Smooth muscle cell of the brain vasculature (primary cell): ENCODE data around the gene OTOGL.
A peak's percentile ranks its signal among the peaks of the same experiment; 100 is the strongest.

Experiments used
- DNase-seq: peaks from one replicate; pipeline ENCODE4 v3.0.0-alpha.2; 2012; ENCODE audit warnings: low read depth, low spot score

Gene OTOGL

DNA sequence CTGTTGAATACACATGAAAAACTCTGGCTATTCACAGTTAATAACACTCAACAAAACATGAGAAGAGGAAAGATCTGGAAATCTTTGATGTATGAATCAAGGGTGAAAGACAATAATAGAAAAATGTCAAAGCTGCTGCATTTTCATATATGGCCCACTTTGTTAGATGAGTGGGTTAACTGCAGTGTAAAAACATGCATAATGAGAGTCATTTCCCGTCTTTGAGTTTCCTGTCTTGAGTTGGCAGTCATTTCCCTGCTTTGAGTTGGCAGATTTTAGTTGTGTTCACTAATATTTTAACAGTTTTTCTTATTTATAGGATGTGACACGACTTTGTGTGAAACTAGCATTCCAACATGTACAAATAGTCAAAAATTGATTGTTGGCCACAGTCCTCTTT is 256.8 kb downstream of the OTOGL start:
- DNase-seq = no peak

DNA sequence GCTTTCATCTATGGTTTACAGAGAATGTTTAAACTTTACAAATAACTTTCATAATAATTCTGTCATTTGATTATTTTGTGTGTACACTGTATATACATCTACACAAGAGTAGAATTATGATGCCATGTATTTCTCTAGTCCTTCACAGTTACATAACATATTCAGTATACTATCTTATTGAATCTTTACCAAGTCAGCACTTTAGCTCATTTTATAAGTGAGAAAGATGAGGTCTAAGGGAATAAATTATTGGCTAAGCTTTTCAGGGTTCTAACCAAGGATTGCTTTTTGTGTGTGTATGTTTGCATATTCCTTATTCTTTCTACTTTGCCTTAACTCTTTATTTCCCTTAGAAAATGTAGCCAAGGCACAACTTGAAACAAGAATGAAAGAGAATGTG is 260.4 kb downstream of the OTOGL start:
- no peak for DNase-seq

DNA sequence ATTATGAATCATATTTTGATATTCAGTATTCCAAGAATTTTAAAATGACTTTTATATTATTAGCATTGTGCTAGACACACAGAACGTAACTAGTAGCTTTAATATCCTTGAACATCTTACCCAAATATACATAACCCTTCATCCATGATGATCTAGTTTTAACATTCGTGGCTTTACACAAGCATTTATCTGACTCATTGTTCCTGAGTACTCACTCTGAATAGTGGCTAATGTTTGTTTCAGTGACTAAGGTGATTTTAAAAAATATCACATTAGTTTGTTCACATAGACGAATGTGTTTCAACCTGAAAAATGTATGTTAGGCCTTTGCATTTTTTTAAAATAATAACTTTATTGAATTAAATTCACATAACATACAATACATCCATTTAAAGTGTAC is 264.7 kb downstream of the OTOGL start:
- DNase-seq = no peak

DNA sequence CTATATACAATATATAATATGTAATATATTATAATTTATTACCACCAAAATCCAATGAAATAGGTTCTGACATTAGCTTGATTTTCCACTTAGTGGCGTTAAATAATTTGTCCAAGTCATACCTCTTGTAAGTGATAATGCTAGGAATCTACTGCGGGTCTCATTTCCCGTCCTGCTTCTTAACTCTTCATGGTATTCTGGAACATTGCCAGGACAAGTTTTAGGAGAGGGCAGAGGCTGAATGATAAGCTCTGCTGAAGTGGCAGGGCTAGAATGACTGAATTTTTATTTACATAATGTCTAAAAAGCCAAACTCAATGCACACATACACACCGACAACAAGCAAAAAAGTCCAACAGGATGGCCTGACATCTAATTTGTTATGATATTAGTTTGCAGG is 274.3 kb downstream of the OTOGL start:
- no peak for DNase-seq

DNA sequence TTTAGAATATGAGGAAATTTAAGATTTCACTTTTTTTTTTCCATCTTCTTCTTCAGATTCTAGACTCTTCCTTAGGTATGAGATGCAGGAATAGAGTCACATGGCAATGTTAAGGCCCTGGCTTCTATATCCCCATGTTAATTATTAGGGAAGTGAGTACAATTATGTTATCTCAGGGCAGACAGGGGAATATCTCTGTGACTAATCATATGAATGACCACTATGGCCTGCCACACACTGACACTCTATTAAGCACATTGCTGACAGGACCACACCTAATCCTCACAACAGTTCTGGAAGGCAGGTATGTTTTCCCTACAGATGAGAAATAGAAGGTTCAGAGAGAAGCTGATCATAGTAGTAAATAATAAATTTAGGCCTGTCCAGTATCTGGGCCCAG is 275.3 kb downstream of the OTOGL start:
- no peak for DNase-seq

DNA sequence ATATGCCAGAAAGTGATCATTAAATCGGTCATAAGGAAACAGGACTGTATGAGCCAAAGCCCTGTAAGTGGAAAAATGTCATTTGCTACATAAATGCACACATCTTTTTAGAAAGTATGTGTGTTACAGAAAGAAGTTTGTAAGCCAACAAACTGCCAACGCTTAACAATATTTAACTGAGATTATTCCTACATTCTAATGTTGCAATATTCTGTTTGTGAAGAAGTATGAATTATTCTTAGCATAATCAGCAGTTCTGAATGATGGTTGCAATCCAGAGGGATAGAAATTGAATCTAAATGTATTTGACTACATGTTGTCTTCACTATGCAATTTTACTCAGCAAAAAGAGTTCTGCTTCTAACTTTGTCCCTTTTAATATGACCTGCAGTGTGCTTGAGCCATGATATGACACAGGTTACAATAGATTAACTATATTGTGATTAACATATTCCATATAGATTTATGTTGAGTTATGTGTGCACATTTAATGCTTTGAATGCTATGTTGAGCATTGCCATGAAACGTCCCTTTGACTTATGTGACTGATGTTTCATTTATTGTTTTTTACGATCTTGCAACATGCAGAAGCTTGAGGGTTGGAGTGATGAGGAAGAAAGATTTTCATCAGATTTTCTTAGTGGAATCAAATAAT is 277.9 kb downstream of the OTOGL start:
- no peak for DNase-seq

DNA sequence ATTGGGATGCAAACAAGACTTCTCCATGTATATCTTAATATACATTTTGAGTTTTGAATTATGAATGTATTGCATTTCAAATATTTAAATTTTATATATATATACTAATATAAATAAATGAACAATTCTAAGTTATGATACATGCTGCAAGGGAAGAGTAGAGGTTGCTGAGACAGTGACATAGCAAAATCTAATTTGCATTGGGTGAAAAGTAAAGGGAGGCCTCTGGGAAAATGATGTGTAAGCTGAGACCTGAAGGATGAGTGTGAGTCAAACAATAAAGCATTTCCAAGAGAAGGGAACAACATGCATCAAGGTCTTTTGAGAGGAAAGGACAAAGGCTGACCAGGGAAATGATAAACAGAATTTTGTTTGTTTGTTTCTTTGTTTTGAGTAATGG is 281.8 kb downstream of the OTOGL start:
- DNase-seq = no peak

DNA sequence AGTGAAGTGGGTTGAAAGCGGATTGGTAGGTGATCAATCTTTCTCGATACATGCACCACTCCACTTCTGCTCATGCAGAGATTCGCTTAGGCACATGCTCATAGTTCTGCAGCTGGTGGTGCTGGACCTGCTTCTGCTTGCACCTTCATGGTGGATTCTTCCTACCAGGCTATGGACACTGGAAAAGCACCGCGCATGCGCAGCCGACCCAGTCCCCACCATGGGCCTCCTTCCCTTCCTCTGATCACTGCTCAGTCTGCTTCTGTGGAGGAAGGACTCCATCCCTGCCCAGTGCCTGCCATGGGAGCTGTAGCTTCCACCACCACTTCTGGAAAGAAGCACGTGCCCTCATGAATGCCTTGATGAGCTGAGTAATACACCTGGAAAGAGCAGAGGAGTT is 282.9 kb downstream of the OTOGL start:
- DNase-seq = no peak

DNA sequence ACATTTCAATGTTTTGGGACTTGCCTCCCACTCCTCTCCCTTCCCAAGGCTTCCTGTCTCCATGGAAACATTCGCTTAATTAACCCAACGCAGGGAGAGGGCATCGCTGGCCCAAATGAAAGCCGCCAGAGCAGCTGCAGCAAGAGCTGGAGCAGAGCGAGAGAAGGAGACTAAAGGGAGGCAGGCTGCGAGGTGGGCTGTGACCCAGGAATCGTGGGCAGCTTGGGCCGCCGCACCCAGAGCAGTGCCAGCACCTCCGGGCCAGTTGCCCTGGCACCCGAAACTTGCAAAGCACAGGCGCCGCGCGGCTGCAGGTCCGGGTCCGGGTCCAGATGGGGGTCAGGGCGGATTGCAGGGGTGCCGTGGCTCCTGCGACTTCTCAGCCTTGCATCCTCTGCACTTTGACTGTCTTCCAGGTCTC is 301.2 kb downstream of the OTOGL start:
- DNase-seq = no peak

DNA sequence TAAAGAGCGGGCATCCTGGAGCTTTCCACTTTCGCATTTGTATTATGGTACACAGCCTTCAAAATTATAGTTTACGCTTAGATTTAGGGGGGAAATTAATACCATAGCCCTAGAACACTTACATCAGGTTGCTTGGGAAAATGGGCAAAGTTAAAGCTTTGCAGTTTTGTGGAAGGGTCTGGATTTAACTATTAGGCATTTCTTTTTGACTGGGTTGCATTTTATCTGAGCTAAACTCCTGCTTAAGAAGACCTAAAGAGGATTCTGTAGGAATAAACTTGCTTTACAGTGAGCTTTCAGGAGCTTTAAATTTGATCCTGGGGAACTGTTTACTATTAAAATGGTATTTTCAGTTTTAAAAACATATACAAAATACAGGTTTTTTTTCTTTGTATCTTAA is 301.9 kb downstream of the OTOGL start:
- no peak for DNase-seq

DNA sequence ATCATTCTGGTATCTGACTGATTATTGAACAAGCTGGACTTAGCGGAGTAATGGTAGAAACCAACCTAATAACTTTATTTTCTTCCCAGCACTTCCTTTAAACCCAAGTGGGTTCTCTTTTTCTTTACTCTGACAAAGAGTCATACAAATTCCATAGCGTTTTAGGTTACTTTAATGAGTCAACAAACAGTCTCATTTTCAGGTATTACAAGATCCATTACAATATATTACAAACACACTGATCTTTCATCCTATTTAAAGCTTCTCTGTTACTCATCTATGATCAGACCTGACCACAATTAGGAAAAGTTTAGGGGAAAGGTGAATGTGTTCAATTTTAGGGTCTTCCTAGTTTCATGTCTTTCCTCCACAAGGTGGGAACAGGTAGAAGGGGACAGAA is 305.3 kb downstream of the OTOGL start:
- DNase-seq = no peak

DNA sequence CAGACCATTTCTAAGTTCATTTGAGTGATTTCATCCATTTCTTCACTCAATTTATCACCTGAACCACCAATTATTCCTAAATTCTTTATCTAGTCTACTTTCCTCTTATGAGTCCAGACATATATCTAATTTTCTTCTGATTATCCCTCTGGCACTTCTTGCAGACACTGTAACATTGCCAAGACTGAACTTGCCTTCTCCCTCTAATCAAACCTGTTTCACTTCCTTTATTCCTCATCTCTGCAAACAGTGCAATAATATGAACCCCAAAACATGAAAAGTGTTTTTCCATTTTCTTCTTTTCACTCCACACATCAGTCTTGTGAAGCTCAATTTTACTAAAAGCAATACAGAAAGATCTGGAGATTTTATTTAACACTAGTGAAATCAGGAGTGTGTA is 306.9 kb downstream of the OTOGL start:
- DNase-seq = no peak

DNA sequence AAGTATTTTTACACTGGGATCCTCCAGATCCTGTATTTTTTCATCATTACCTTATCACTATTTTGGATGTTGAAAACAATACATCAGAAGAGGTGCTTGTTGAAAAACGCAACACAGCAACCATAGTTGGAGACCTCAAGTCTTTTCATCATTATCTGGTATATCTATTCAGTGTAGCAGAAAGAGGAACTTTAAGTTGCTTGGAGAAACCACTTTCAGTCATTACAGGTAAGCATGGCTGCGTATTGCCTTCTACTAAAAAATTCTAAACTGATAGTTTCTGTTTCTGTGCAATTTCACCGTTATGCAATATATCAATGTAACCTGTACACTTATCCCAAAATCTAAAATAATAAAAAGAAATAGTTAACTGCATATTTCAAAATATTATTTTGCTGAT is 312.4 kb downstream of the OTOGL start:
- DNase-seq = no peak

DNA sequence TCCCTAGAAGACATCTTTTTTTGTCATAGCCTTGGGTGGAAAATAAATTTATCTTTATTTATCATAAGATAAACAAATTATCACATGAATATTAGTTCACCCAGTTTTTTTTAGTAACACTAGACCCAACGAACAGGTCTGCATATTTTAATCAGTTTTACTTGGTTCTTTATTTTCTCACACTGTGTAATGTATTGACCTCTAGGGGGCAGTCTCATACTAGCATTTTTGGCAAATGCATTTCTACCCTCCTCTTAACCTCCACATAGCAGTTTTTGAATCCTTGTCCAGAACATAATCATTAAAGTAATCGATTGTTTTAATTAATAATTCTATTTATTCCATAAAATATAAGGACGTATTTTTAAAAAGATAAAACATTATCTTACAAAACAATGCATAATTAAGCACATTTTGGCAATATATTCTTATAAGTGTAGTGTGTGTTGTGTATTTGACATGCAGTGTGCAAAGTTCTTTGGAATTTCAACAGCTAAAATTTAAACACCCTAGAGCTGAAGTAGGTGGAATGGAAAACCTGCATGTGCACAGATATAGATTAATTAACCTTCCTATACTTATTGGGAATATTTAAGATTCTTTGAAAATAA is 313.1 kb downstream of the OTOGL start:
- peak; percentile 32 for DNase-seq

DNA sequence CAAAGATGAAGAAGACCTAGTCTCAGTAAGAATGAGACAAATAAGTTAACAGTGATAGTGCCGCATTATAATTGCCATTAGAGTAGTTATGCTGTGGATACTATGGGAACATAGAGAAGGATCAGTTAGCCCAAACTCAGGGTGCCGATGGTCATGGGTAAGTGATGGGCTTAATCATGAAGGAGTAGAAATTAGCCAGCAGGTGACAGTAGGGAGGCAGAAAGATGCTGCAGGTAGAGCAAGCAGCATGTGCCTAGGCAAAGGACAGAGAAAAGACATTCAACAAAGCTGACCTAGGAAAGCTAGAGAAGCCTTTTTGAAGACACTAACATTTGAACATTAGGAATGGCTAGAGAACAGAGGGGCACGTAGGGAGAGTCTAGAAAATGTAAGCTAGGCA is 314.1 kb downstream of the OTOGL start:
- DNase-seq = no peak

DNA sequence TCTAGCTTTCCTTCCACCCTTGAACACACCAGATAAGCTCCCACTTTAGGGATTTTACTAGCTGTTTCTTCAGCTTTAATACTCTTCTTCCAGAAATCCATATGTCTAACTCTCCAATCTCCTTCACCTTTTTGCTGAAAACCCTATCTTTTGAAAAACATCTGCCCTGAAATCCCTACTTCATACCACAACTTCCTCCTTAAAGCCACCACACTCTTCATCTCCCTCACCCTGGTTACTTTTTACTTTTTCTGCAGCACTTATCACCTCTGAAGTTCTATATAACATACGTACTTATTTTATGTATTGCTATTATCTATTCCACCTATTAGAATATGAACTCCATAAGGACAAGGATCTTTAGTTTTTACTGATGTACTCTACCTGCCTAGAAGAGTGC is 316.1 kb downstream of the OTOGL start:
- DNase-seq = no peak

DNA sequence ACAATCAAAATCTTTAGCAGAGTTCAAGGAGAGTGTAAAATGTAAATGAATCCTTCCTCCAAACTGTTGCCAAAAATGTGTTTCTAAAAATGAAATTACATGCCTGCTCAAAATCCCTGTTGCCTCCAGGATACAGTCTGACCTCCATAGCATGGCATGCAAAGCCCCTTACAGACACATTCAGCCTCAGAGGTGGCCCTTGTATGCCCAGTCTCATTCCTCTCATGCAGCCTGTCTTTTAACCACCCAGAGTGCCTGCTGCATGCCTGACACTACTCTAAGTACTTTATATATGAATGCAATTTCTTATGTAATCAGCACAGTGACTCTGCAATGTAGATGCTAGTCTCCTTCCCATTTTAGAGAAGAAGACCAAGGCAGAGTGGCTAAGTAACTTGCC is 320.3 kb downstream of the OTOGL start:
- DNase-seq = no peak

DNA sequence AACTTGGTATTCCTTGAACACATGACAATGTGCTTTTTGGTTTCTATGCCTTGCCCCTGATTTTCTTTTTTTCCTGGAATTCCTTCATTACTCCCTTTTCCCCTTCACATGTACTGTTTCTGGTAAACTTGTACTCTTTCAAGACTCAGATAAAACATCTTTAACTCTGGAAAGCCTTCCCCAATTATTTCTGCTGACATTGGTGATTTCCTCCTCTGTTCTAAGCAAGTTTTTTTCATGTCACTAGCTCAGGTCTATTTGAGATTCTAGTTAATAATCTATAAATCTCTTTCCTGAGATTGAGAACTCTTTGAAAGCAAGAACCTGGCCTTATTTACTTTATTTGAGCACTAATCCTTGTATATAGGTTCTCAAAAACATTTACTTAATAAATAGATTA is 320.7 kb downstream of the OTOGL start:
- no peak for DNase-seq

DNA sequence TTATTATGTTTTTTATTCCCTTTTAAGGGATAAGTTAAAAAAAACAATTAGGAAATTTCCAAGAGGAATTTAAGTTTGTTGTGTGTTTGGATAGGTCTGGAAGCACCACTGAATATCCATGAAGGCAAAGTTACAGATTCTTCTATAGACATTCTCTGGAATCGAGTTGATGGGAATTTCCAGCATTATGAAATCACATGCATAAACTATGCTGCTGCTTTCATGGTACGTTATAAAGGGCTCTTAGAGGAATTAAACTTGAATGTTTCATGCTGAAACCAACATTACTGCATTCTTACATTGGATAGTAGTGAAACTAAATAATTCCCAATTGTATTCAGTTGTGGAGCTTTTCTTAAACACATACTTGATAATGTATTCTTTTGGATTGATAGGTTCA is 323.2 kb downstream of the OTOGL start:
- no peak for DNase-seq
